Activated T-helper 9 cell treated with anti-CD3 and anti-CD28 coated beads, Interleukin-2, amount 50 U/mL, for 16 hours (primary cell): ENCODE results near the gene L1CAM.

Experiments
- DNase-seq: peaks from one replicate; pipeline ENCODE4 v3.0.0-alpha.2; 2020; ENCODE audit warnings: low read depth

Gene L1CAM

GRCh38 chrX:153885968-153886903, at the start of gene L1CAM:
Gene L1CAM (minus strand): TSS chrX:153886173. CDS start chrX:153875836, 10,337 bp downstream.
- DNase-seq: no peak

GRCh38 chrX:153935326-153935851, 49.4 kb upstream of the L1CAM start:
- no peak for DNase-seq

GRCh38 chrX:153934762-153935325, 48.9 kb upstream of the L1CAM start, which contains the start of gene NAA10:
Gene NAA10 (minus strand): TSS chrX:153935037. CDS start chrX:153934904, 133 bp downstream.
- DNase-seq: peak; percentile 54

GRCh38 chrX:153934148-153934761, 48.3 kb upstream of the L1CAM start:
- no peak for DNase-seq

GRCh38 chrX:153933748-153934147, 47.8 kb upstream of the L1CAM start:
- no peak for DNase-seq

- no peak for DNase-seq
Observed at GRCh38 chrX:153932220-153932915, 46.4 kb upstream of the L1CAM start.

- DNase-seq: no peak
Observed at GRCh38 chrX:153931748-153932147, 45.8 kb upstream of the L1CAM start.

- no peak for DNase-seq
Observed at GRCh38 chrX:153931151-153931550, 45.2 kb upstream of the L1CAM start.

- no peak for DNase-seq
Observed at GRCh38 chrX:153930011-153930910, 44.3 kb upstream of the L1CAM start.

- no peak for DNase-seq
Observed at GRCh38 chrX:153929576-153929975, 43.6 kb upstream of the L1CAM start.

GRCh38 chrX:153928846-153929245, 42.9 kb upstream of the L1CAM start:
- DNase-seq: no peak

GRCh38 chrX:153927922-153928760, 42.2 kb upstream of the L1CAM start:
- DNase-seq: peak; percentile 92

GRCh38 chrX:153927672-153927921, 41.6 kb upstream of the L1CAM start:
- DNase-seq: no peak

- DNase-seq: peak; percentile 65
Observed at GRCh38 chrX:153926858-153927671, 41.1 kb upstream of the L1CAM start.

GRCh38 chrX:153926552-153926857, 40.5 kb upstream of the L1CAM start:
- no peak for DNase-seq

- DNase-seq: peak; percentile 28
Observed at GRCh38 chrX:153925739-153926551, 40.0 kb upstream of the L1CAM start, which contains the start of gene ARHGAP4. Gene ARHGAP4 (minus strand): TSS chrX:153926264. CDS start chrX:153926202, 62 bp downstream.

- no peak for DNase-seq
Observed at GRCh38 chrX:153925387-153925738, 39.4 kb upstream of the L1CAM start.

GRCh38 chrX:153924149-153924861, 38.3 kb upstream of the L1CAM start:
- DNase-seq: no peak
